SK-MEL-5 (cell line): ENCODE measurements around the gene PTPRE. TPM values are rescaled to one million over a fixed set of nuclear protein-coding genes. Genes with fewer than 3 reads are reported as not detected.

Source experiments
- DNase-seq: peaks from one replicate; pipeline ENCODE4 v3.0.0-alpha.2; 2016; ENCODE audit warnings: low read depth, low spot score
- in situ Hi-C: cut with HindIII; loops from 2 replicates; pipeline ENCODE4 v1.10.0; 2016; ENCODE audit warnings: low sequenced_read_pairs, high pct_unique_total_duplicates, low pct_unique_long_range_greater_than_20kb
- total RNA-seq: library from RNA; depleted of rRNA; stranded (reverse); fragments of >200 nt; shearing (Covaris generic); gene quantifications from 2 replicates; pipeline ENCODE4 v1.2.3, GENCODE V29; 2014

Gene PTPRE
- total RNA-seq, 1 experiment from 2014 or later: 0.03 TPM

DNA sequence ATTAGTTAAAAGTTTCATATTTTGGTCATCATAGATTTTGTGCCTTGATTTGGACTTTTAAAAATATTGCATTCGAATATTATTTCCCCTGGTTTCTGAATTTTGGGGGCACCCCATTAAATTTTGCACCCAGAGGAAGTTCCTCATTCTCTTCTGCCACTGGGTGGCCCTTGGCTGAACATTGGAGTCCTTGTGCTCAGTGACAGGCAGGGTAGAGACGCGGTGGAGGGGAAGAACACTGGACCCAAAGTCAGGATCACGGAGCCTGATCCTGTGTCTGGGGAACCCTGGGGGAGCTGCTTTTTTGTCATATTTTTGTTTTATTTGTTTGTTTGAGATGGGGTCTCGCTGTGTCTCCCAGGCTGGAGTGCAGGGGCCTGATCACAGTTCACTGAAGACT, 144.6 kb downstream of the PTPRE start:
- in situ Hi-C loops: no loop called here
- DNase-seq: no peak

GRCh38 chr10:128052696-128053095, 145.8 kb downstream of the PTPRE start:
- DNase-seq: no peak
- in situ Hi-C loops: no loop called here

GRCh38 chr10:128053356-128053755, 146.5 kb downstream of the PTPRE start:
- in situ Hi-C loops: no loop called here
- DNase-seq: no peak

- DNase-seq: no peak
- in situ Hi-C loops: no loop called here
These were observed 147.5 kb downstream of the PTPRE start for GRCh38 chr10:128054163-128054970.

- DNase-seq: no peak
- in situ Hi-C loops: no loop called here
These were observed 148.4 kb downstream of the PTPRE start for GRCh38 chr10:128055061-128055868.

DNA sequence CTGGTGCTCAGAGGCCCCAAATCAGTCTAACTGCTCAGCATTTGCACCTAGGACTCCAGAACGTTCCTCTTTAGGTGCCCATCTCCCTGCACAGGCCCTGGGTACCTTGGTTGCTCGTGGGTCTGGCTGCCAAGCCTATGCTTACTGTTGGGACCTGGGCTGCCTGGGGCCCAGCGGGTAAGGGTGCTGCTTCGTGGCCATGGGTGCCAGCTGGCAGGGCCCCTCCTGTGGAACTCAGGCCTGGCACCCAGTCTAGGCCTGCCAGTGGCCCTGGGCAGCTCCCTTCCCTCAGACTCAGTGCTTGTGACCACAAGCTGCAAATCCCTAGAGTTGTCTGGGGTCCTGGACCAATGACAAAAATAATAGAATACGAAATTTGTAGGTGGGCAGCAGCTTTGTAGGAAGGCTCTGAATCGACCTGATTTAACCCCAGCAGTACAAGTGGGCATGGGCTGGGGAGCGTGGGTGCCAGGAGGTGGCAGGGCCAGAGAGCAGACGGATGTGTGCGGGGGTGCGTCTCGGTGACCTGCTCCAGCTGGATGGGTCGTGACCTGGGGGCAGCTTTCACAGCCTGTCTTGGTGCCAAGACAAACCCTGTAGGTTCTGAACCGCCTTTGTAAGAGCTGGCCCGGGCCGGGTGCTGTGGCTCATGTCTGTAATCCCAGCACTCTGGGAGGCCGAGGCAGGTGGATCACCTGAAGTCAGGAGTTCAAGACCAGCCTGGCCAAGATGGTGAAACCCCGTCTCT, 149.6 kb downstream of the PTPRE start:
- in situ Hi-C loops: no loop called here

GRCh38 chr10:128058106-128058749, 151.3 kb downstream of the PTPRE start:
- in situ Hi-C loops: no loop called here
- DNase-seq: no peak

More for the DNA sequence above, 149.6 kb downstream of the PTPRE start:
- no peak for DNase-seq

GRCh38 chr10:128058750-128059134, 151.8 kb downstream of the PTPRE start:
- in situ Hi-C loops: no loop called here
- no peak for DNase-seq

- no peak for DNase-seq
- in situ Hi-C loops: no loop called here
These were observed 152.5 kb downstream of the PTPRE start for GRCh38 chr10:128059266-128059981.

- in situ Hi-C loops: no loop called here
These were observed 153.0 kb downstream of the PTPRE start for GRCh38 chr10:128059982-128060293.

GRCh38 chr10:128060341-128061250, 153.7 kb downstream of the PTPRE start:
- in situ Hi-C loops: no loop called here
- DNase-seq: no peak

More at GRCh38 chr10:128059982-128060293, 153.0 kb downstream of the PTPRE start:
- no peak for DNase-seq

DNA sequence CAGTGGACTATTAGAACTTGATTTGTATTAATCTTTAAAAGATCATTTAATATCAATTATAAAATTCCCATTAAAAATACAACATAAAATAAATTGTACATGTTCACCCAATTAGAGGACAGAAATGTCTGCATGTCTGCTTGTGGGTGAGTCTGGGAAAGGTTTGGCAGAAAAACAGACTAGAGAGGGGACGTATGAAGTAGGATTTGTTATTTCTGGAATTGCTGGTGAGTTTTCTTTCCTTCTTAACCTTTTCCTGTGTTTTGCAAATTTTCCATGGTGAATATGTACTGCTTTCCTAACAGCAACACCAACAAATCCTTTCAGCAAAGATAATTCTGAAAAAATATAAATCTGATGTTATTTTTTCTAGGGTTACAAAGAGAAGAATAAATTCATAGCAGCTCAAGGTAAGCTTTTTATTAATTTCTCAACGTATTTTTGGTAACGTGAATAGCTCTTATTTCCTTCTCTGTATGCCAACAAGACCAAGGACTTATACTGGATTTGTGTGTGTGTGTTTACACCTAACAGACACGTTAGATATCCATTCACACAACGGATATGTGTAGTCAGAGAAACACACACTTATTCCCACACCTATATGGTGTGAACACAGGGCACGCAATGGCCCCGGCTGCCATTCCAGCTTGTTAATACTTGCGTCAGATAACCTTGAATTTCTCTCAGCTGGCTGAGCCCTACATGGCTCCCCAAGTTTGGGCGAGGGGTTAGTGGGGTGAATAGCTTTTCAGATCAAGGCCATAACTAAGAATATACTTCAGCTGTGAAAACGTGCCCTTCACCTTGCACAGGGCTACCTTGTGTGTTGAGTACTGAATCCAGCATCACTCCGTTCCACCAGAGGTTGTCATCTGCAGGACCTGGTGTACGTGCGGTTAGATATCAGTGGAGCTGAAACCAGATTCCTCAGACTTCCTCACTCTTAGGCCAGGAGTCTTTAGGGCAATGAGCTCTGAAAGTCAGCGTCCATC, 154.7 kb downstream of the PTPRE start:
- DNase-seq: no peak
- in situ Hi-C loops: no loop called here

- no peak for DNase-seq
- in situ Hi-C loops: no loop called here
These were observed 155.5 kb downstream of the PTPRE start for GRCh38 chr10:128062331-128062880.

DNA sequence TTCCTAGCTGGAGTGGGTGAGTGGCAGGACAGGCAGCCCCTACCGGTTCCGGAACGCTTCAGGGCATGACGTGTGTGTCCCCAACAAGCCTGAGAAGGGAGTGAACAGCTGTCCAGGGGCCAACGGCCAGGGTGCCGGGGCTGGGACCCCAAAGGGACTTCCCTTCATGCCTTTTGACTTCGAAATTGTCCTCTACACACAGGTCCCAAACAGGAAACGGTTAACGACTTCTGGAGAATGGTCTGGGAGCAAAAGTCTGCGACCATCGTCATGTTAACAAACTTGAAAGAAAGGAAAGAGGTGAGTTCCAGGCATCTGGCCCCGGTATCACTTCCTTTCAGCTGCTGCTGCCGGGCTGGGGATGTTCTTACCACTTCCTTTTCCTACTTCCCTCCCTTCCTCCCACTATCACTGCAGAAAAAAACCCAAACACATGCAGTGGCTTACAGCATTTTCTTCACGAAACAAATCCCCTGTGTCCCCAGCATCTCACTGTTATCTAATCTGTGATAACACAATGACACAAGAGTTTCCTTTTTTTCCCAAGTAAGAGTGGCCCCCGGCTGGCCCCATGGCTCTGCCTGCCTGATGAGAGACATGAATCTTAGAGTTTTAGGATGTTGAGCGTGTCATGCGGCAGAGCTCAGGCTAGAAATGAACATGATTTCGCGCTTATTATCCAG, 156.1 kb downstream of the PTPRE start:
- DNase-seq: no peak
- in situ Hi-C loops: no loop called here

- in situ Hi-C loops: no loop called here
- no peak for DNase-seq
These were observed 156.8 kb downstream of the PTPRE start for GRCh38 chr10:128063736-128064107.
